ENCODE measurements around the gene PLA2G4D.

Gene PLA2G4D

GRCh38 chr15:42080919-42081830 lies 13.2 kb downstream of the PLA2G4D start:
- Histone ChIP-seq H3K27me3 (ENCODE audit: low read length) (no peaks in the 10 kb centered on the region), H2AFZ (ENCODE audit: low read depth, low read length, severe bottlenecking) (no peak overlapping the region), H3K79me2 (ENCODE audit: insufficient read depth, low read length) (no peaks in the 10 kb centered on the region), H3K4me3 (ENCODE audit: insufficient read depth, low read length, poor library complexity, severe bottlenecking) (no peak overlapping the region), H4K20me1 (ENCODE audit: low read depth, low read length) (no peaks in the 10 kb centered on the region), H3K4me2 (ENCODE audit: low read depth, low read length, poor library complexity, severe bottlenecking) (no peak overlapping the region), H3K27ac (ENCODE audit: low read depth, low read length) (no peak overlapping the region), H3F3A (ENCODE audit: insufficient read depth) (no peaks in the 10 kb centered on the region), H3K9me2 (replicated peaks; ENCODE audit: insufficient read depth, low read length) (no peaks in the 10 kb centered on the region), H3K9me3 (ENCODE audit: insufficient read depth, low read length) (no peaks in the 10 kb centered on the region), H3K9ac (ENCODE audit: low read length) (no peak overlapping the region), H3K36me3 (ENCODE audit: low read length) (no peaks in the 10 kb centered on the region)
- TF ChIP-seq CTCF (IDR thresholded peaks at IDR 0.05; ENCODE audit: insufficient read depth, low read length, poor library complexity, severe bottlenecking) (no peak), EZH2phosphoT487 (conservative IDR thresholded peaks at IDR 0.05; ENCODE audit: low read length) (no peak)

GRCh38 chr15:42080186-42080918 lies 14.0 kb downstream of the PLA2G4D start:
- no peaks in the 10 kb centered on the region for H4K20me1 ChIP-seq (ENCODE audit: low read depth, low read length)
- no peak overlapping the region for H3K4me3 ChIP-seq (ENCODE audit: insufficient read depth, low read length, poor library complexity, severe bottlenecking)
- TF ChIP-seq CTCF (IDR thresholded peaks at IDR 0.05; ENCODE audit: insufficient read depth, low read length, poor library complexity, severe bottlenecking) (no peak), EZH2phosphoT487 (conservative IDR thresholded peaks at IDR 0.05; ENCODE audit: low read length) (no peak)
- no peaks in the 10 kb centered on the region for H3K9me3 ChIP-seq (ENCODE audit: insufficient read depth, low read length)
- no peaks in the 10 kb centered on the region for H3K9me2 ChIP-seq (replicated peaks; ENCODE audit: insufficient read depth, low read length)
- no peak overlapping the region for H3K27ac ChIP-seq (ENCODE audit: low read depth, low read length)
- no peaks in the 10 kb centered on the region for H3K36me3 ChIP-seq (ENCODE audit: low read length)
- H3F3A ChIP-seq (ENCODE audit: insufficient read depth) = no peaks in the 10 kb centered on the region
- H3K27me3 ChIP-seq (ENCODE audit: low read length) = no peaks in the 10 kb centered on the region
- no peaks in the 10 kb centered on the region for H3K79me2 ChIP-seq (ENCODE audit: insufficient read depth, low read length)
- H3K9ac ChIP-seq (ENCODE audit: low read length) = no peak overlapping the region
- no peak overlapping the region for H3K4me2 ChIP-seq (ENCODE audit: low read depth, low read length, poor library complexity, severe bottlenecking)
- H2AFZ ChIP-seq (ENCODE audit: low read depth, low read length, severe bottlenecking) = no peak overlapping the region

- no peaks in the 10 kb centered on the region for H3K79me2 ChIP-seq (ENCODE audit: insufficient read depth, low read length)
- H3K9me2 ChIP-seq (replicated peaks; ENCODE audit: insufficient read depth, low read length) = no peaks in the 10 kb centered on the region
- H2AFZ ChIP-seq (ENCODE audit: low read depth, low read length, severe bottlenecking) = no peak overlapping the region
- no peak overlapping the region for H3K27ac ChIP-seq (ENCODE audit: low read depth, low read length)
- H3K4me3 ChIP-seq (ENCODE audit: insufficient read depth, low read length, poor library complexity, severe bottlenecking) = no peak overlapping the region
- H3K9ac ChIP-seq (ENCODE audit: low read length) = no peak overlapping the region
- H3K9me3 ChIP-seq (ENCODE audit: insufficient read depth, low read length) = no peaks in the 10 kb centered on the region
- no peaks in the 10 kb centered on the region for H4K20me1 ChIP-seq (ENCODE audit: low read depth, low read length)
- no peaks in the 10 kb centered on the region for H3K27me3 ChIP-seq (ENCODE audit: low read length)
- TF ChIP-seq EZH2phosphoT487 (conservative IDR thresholded peaks at IDR 0.05; ENCODE audit: low read length) (no peak), CTCF (IDR thresholded peaks at IDR 0.05; ENCODE audit: insufficient read depth, low read length, poor library complexity, severe bottlenecking) (no peak)
- H3F3A ChIP-seq (ENCODE audit: insufficient read depth) = no peaks in the 10 kb centered on the region
- no peaks in the 10 kb centered on the region for H3K36me3 ChIP-seq (ENCODE audit: low read length)
- no peak overlapping the region for H3K4me2 ChIP-seq (ENCODE audit: low read depth, low read length, poor library complexity, severe bottlenecking)
Measured at GRCh38 chr15:42079401-42079908, 14.9 kb downstream of the PLA2G4D start.
